Fibroblast of skin of right quadriceps (primary cell): ENCODE results near the gene KRTAP13-4.

Experiments
- DNase-seq: peaks from one replicate; pipeline ENCODE4 v3.0.0-alpha.2; 2013

KRTAP13-4 gene

DNA sequence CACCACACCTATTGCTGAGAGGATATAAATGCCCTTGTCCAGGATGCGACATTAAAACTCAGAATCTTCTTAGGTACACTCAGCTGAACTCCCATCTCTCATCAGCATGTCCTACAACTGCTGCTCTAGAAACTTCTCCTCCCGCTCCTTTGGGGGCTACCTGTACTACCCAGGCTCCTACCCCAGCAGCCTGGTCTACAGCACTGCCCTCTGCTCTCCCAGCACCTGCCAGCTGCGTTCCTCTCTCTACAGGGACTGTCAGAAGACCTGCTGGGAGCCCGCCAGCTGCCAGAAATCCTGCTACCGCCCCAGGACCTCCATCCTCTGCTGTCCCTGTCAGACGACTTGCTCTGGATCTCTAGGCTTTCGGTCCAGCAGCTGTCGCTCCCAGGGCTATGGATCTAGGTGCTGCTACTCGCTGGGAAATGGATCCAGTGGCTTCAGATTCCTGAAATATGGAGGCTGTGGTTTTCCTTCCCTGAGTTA, at the start of gene KRTAP13-4:
Gene KRTAP13-4 (plus strand): TSS at position 51 of the 486 bp plus-strand sequence. CDS start 56 bp downstream, at position 107.
- DNase-seq, result no peak

GRCh38 chr21:30382201-30382600, 47.8 kb upstream of the KRTAP13-4 start:
- DNase-seq, result no peak

- DNase-seq, result no peak
These were observed 38.5 kb upstream of the KRTAP13-4 start for GRCh38 chr21:30391492-30392025.

DNA sequence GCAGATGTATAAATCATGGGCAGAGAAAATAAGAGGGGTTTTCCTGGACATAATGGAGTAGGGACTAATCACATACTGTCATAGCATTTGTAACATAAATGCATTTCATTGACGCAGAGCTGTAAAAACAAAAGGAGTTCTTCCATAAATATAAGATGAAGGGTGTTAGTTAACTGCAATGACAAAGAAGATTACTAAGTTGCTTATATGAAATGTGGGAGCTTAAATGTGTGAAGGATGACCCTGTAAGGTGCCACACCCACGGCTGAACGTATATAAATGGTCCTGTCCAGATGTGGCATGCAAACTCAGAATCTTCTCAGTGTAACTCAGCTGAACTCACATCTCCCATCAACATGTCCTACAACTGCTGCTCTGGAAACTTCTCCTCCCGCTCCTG, 34.3 kb upstream of the KRTAP13-4 start, which contains the start of gene KRTAP13-1:
Gene KRTAP13-1 (plus strand): TSS at position 301 of the 400 bp plus-strand sequence. CDS start 56 bp downstream, at position 357.
- no peak for DNase-seq

DNA sequence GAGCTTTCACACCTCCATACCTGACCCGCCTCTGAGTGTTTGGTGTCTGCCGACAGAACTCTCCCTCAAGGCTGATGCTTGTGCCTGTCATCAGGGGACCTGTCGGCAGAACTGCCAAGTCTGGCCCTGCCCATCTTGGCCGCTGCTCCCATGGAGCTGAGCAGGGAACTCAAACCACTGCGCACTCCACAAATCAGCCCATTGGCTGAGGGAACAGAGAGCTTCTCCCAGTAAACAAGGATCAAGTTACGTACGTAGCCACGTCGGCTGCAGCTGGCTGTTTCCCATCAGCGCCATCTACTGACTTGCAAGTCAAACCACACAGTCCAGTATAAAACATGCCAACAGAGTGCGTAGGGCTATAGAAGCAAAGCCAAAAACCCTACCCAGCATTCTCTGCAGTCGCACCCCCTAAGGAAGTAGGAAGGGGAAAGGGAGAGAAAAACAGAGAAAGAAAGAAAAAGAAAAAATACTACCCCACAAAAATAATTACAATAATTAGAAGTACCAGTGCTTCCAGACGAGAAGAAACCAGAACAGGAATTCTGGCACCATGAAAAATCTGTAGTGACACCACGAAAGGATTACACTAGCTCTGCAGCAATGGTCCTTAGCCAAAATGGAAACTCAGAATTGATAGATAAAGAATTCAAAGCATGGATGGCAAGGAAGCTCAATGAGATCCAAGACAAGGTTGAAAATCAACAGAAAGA, 21.1 kb upstream of the KRTAP13-4 start:
- peak; percentile 37 for DNase-seq

DNA sequence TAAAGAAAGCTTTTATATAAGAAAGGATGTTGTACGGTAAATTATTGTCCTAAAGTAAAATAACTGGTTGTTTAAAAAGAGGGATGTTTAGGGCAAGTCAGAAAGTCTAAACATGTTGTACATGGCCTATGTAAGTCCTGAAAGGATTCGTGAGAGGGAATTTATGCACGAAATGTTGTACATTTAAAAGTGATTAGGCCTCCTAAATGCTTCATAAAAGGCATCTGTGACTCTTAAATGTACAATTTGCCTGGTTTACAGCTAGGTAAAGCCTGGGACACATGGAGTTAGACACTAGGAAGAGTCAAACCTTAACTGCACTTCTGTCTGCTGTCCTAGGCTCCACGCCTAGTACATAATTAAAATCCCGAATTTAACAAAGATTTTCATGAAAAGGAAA, 14.0 kb upstream of the KRTAP13-4 start:
- DNase-seq, result no peak

DNA sequence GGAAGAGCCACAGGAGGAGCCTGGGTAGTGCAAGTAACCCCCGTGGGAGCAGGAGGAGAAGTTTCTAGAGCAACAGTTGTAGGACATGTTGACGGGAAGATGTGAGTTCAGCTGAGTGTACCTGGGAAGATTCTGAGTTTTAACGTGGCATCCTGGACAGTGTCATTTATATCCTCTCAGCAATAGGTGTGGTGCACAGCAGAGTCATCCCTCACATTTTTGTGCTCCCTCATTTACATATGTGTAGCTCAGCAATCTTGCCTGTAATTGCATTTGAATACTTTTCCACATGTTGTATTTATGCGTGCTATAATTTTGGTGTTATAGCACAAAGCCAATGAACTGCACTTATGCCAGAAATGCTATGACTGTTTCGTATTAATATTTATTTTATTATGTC, 4.2 kb upstream of the KRTAP13-4 start, which contains the start of gene KRTAP13-3:
Gene KRTAP13-3 (minus strand): TSS at position 101 of the 400 bp plus-strand sequence. CDS start 14 bp downstream, at position 87.
- DNase-seq, result no peak

DNA sequence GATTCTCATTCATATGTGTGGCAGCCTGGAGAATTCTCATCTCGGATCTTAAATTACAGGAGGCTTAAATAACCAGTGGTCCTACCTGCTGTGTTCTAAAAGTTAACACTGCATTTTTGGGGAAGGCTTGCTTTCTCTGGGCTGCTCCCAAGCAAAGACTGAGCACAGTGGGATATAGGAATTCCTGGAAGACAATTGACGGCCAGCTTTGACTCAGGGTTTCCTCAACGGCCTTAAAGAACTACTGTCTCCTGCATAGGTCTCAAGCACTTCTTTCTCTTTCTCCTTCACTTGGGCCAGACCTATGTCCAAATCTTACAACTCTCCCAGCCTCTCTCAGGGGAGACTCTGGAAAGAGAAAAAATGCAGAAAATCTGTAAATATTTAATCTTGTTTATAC, 3.3 kb upstream of the KRTAP13-4 start:
- DNase-seq, result no peak

DNA sequence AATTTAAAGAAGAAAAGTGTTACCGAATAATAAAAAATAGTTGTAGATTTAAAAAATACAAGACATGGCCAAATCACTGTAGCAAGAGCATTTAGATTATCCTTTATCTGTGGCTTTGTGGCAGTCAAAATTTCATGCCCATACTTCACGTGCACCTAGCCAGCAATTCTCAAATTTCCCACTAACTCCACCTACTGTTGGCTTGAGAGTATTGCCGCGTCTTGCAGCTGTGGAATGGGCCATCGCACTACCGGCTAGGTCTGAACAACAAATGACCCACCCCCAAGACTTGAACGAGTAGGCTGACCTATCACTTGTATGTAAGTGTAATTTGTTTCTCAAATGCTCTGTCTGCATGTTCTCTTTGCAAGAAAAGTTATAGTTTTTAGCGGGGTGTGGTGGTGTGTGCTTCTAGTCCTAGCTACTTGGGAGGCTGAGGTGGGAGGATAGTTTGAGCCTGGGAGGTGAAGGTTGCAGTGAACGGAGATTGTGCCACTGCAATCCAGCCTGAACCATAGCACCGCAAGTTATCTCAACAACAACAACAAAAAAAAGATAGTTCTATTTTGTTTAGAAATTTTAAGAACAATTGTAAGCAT, 4.1 kb downstream of the KRTAP13-4 start:
- peak; percentile 13 for DNase-seq

- no peak for DNase-seq
These were observed 7.1 kb downstream of the KRTAP13-4 start for GRCh38 chr21:30437010-30437565.

DNA sequence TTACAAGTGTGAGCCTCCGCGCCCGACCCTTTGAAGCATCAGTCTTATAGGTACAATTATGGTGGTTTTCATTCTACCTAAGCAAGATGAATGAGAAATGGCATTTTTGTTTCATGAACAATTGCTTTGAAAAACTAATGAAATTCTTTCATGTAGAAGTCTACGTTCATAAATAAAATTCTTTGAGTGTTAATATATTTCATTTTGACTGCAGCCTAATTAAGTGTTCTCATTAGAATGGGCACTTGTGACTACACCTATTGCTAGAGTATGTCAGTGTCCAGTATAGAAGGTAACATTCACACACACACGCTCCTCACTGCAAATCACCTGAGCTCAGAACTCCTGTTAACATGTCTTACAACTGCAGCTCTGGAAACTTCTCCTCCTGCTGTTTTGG, 10.0 kb downstream of the KRTAP13-4 start, which contains the start of gene KRTAP15-1:
Gene KRTAP15-1 (plus strand): TSS at position 301 of the 400 bp plus-strand sequence. CDS start 53 bp downstream, at position 354.
- no peak for DNase-seq

DNA sequence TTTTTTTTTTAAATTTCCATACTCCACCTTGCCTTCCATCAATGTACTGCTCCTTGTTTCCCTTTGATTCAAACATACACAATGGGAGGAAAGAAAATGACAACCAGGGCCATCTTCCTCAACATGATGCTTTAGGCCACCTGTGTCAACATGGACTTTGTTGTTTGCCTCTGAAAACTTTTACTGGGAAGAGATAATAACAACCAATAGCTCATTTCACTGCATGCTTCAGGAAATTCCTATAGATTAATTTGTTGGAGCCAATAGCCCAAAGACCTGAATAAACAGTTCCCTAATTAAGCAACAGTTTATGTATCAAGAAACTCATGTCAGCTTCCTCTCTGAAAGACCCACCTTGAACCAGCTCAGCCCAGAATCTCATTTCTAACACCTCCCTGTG, 13.2 kb downstream of the KRTAP13-4 start:
- no peak for DNase-seq

- no peak for DNase-seq
These were observed 14.2 kb downstream of the KRTAP13-4 start for GRCh38 chr21:30444204-30444603.

- DNase-seq, result no peak
These were observed 17.0 kb downstream of the KRTAP13-4 start for GRCh38 chr21:30447056-30447455.

GRCh38 chr21:30448514-30448913, 18.5 kb downstream of the KRTAP13-4 start:
- no peak for DNase-seq

DNA sequence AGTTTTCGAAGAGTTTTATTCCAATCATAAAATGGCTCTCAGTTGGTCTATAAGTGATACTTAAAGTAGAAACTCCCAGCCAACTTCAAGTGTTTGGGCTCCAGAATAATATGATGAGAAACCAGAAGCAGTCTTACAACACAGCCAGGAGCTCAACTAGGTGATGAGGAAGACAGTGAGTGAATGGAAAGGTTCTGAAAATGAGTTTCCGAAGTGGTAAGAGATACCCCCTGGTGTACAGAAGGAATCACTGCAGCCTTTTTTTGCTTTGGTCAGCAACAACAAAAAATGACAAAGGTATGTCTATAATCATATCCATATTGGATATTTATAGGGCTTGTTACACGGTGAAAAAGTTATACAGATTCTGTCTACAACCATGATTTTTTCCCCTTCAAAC, 33.7 kb downstream of the KRTAP13-4 start:
- DNase-seq, result no peak

GRCh38 chr21:30468900-30469714, 39.1 kb downstream of the KRTAP13-4 start:
- DNase-seq, result no peak

- DNase-seq, result no peak
These were observed 48.0 kb downstream of the KRTAP13-4 start for GRCh38 chr21:30478004-30478403.

DNA sequence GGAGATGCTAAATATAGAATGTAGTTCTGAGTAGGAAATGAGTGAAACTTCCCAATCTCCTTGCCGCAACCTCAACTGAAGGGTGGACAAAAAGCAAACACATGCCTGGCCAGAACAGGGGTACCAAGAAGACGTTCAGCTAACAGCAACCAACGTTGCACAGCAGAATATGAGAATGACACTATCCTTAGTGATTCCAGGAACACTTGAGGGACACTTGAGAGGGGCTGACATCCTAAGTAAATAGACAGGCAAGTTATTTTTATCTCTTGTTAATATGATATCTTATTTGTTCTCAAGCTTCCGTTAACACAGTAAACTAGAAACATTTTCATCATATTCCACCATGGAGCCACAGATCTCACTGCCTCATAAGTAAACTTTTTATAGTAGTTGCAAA, 49.2 kb downstream of the KRTAP13-4 start:
- DNase-seq, result no peak

DNA sequence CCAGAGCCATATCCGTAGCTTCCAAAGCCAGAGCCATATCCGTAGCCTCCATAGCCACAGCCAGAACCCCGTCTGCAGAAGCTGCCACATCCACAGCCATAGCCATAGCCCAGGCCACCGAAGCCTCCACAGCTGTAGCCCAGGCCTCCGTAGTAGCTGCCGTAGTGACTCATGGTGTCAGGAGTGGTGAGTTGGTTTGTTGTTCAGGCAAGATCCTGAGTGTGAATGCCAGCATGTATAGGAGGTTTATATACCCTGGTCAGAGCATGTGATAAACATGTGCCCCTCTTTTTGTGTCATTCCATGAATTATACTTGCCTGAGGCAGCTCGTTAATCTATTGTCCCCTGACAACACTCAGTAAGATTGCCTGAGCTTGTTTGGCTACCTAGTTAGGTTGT, 50.1 kb downstream of the KRTAP13-4 start, which contains the start of gene KRTAP19-1:
Gene KRTAP19-1 (minus strand): TSS at position 223 of the 400 bp plus-strand sequence. CDS start 50 bp downstream, at position 173.
- DNase-seq, result no peak
